Osteocyte (in vitro differentiated cells): ENCODE data around the gene NR2C2. TPM values are rescaled to one million over a fixed set of nuclear protein-coding genes. Genes with fewer than 3 reads are reported as not detected.

Source experiments
- DNase-seq: peaks from one replicate; pipeline ENCODE4 v3.0.0; 2021; ENCODE audit warnings: mixed read lengths; ENCODE audit not compliant: unreplicated experiment; ENCODE audit errors: extremely low spot score
- H3K27ac Mint-ChIP-seq: one replicate; pipeline ENCODE4 v1.8.0; 2021; ENCODE audit warnings: mild to moderate bottlenecking, mixed read lengths; ENCODE audit not compliant: unreplicated experiment
- H3K27me3 Mint-ChIP-seq: one replicate; pipeline ENCODE4 v1.8.0; 2021; ENCODE audit warnings: mixed read lengths; ENCODE audit not compliant: unreplicated experiment
- H3K36me3 Mint-ChIP-seq: one replicate; pipeline ENCODE4 v1.8.0; 2021; ENCODE audit warnings: mixed read lengths; ENCODE audit not compliant: unreplicated experiment
- H3K4me1 Mint-ChIP-seq: one replicate; pipeline ENCODE4 v1.8.0; 2021; ENCODE audit warnings: mixed read lengths; ENCODE audit not compliant: unreplicated experiment
- H3K4me3 Mint-ChIP-seq: one replicate; pipeline ENCODE4 v1.8.0; 2021; ENCODE audit warnings: mild to moderate bottlenecking, moderate library complexity, mixed read lengths; ENCODE audit not compliant: unreplicated experiment
- H3K9me3 Mint-ChIP-seq: one replicate; pipeline ENCODE4 v1.8.0; 2021; ENCODE audit warnings: mixed read lengths; ENCODE audit not compliant: unreplicated experiment
- total RNA-seq: library from RNA; stranded (reverse); gene quantifications from 2 replicates; pipeline ENCODE4 v1.2.1, GENCODE V29; 2021
- TF ChIP-seq, protein P1 (sequence below): fragments of 200-600 bp; sonication (generic); IDR thresholded peaks from 2 replicates; pipeline ENCODE4 v1.5.0; 2021; ENCODE audit warnings: antibody characterized with exemption, mild to moderate bottlenecking, moderate library complexity

NR2C2 gene
- total RNA-seq, 1 donor from 2014 or later: 48.3 TPM

DNA sequence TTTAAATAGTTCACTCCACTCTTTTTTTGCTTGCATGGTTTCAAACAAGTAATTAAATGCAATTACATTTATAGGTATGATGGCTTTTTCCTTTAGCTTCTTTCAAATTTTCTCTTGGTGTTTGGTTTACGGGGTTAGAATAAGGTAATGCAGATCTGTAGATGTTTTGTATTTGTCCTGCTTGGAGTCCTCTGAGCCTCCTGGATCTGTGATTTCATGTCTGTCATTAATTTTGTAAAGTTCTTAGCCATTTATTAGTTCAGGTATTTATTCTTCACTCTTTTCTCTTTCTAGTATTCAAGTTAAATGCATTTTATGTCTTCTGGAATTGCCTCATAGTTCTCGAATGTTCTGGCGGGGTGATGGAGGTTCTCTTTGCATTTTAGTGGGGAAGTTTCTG lies 119.1 kb downstream of the NR2C2 start:
- TF ChIP-seq, protein P1, sequence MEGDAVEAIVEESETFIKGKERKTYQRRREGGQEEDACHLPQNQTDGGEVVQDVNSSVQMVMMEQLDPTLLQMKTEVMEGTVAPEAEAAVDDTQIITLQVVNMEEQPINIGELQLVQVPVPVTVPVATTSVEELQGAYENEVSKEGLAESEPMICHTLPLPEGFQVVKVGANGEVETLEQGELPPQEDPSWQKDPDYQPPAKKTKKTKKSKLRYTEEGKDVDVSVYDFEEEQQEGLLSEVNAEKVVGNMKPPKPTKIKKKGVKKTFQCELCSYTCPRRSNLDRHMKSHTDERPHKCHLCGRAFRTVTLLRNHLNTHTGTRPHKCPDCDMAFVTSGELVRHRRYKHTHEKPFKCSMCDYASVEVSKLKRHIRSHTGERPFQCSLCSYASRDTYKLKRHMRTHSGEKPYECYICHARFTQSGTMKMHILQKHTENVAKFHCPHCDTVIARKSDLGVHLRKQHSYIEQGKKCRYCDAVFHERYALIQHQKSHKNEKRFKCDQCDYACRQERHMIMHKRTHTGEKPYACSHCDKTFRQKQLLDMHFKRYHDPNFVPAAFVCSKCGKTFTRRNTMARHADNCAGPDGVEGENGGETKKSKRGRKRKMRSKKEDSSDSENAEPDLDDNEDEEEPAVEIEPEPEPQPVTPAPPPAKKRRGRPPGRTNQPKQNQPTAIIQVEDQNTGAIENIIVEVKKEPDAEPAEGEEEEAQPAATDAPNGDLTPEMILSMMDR: no peak
- H3K9me3 Mint-ChIP-seq: no peaks in the 10 kb centered on the region
- H3K4me1 Mint-ChIP-seq: peaks cover 20% of the 10 kb centered on the region
- H3K27me3 Mint-ChIP-seq: no peaks in the 10 kb centered on the region
- H3K36me3 Mint-ChIP-seq: peaks cover 11% of the 10 kb centered on the region
- H3K27ac Mint-ChIP-seq: no peak overlapping the region
- no peak overlapping the region for H3K4me3 Mint-ChIP-seq
- no peak for DNase-seq

DNA sequence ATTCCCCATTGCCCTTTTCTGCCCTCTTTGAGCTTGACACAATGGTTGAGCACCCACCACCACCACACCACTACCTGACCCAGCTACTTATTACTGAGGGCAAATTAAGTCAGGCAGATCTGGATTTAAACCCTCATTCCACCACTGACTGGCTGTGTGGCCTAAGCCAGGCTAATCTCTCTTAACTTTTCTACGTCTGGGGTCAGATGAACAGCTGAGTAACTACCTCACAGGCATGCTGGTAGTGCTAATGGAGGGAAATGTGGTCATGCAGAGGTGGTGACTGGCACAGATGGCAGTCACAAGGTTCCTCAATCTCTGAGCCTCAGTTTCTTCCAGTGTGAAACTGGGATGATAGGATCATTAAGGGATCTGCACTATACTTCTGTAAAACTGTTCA lies 122.1 kb downstream of the NR2C2 start:
- Mint-ChIP-seq H3K36me3 (peaks cover 25% of the 10 kb centered on the region), H3K9me3 (no peaks in the 10 kb centered on the region), H3K4me1 (peaks cover 4% of the 10 kb centered on the region), H3K4me3 (no peak overlapping the region), H3K27ac (no peak overlapping the region), H3K27me3 (no peaks in the 10 kb centered on the region)
- TF ChIP-seq, protein P1: no peak
- DNase-seq: no peak

DNA sequence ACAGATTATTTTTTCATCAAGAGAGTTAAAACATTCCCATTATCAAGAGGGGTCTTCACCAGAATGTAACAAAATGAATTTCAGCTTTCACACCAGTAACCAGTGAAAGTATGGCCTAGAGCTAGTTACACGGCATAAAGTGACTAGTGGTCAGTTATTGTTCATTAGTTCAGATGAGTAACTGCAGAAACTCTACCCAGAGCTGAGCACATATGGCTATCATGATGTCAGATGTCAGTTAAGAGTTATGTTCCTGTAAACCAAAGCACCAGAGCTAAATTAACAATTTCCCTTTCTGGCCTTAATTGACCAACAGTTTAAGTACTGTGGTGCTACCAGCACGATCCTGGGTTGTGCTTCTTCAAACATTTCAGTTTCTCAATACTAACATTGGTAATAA lies 124.3 kb downstream of the NR2C2 start:
- TF ChIP-seq, protein P1: no peak
- DNase-seq: no peak
- Mint-ChIP-seq H3K36me3 (peaks cover 44% of the 10 kb centered on the region), H3K9me3 (no peaks in the 10 kb centered on the region), H3K27ac (no peak overlapping the region), H3K4me3 (no peak overlapping the region), H3K4me1 (no peaks in the 10 kb centered on the region), H3K27me3 (no peaks in the 10 kb centered on the region)

DNA sequence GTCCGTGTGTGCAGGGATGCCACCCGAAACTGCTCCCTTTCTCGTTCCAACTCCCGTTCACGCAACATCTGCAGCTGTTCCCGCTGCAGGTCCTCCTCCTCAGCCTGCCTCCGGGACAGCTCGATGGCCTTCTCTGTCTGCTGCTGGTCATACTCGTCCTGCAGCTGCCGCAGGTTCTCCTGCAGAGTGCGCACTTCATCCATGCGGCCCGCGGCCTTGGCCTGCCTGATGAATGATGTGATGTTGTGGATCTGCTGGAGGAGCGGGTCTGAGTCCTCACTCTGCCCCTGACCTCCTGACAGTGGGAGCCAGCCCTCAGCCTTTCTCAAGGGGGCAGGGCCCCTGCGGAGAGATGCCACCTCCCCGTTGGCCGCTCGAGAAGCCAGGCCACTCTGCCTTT lies 127.1 kb downstream of the NR2C2 start:
- no peak for DNase-seq
- H3K9me3 Mint-ChIP-seq: no peaks in the 10 kb centered on the region
- TF ChIP-seq, protein P1: no peak
- H3K27me3 Mint-ChIP-seq: no peaks in the 10 kb centered on the region
- H3K4me1 Mint-ChIP-seq: no peaks in the 10 kb centered on the region
- no peak overlapping the region for H3K4me3 Mint-ChIP-seq
- no peak overlapping the region for H3K27ac Mint-ChIP-seq
- H3K36me3 Mint-ChIP-seq: peaks cover 54% of the 10 kb centered on the region

DNA sequence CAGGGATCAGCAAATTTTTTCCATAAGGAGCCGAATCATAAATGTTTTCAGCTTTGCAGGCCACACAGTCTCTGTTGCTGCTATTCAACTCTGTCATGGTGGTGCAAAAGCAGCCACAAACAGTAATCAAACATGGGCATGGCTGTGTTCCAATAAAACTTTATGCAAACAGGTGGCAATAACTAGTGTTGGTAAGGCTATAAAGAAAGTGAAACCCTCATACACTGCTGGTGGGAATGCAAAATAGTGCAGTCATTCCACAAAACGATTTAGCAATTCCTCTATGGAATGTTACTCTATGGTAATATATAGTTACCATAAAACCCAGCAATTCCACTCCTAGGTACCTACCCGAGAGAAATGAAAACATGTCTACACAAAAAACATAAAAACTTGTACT lies 131.7 kb downstream of the NR2C2 start:
- Mint-ChIP-seq H3K4me3 (no peak overlapping the region), H3K27me3 (no peaks in the 10 kb centered on the region), H3K36me3 (peaks cover 67% of the 10 kb centered on the region), H3K27ac (no peak overlapping the region), H3K9me3 (no peaks in the 10 kb centered on the region), H3K4me1 (no peaks in the 10 kb centered on the region)
- TF ChIP-seq, protein P1: no peak
- no peak for DNase-seq
